GM13977 (cell line): ENCODE results near the gene RTTN.

Source experiments
- DNase-seq: peaks from one replicate; pipeline ENCODE4 v3.0.0; 2012; ENCODE audit warnings: low spot score
- CTCF ChIP-seq: IDR thresholded peaks from 2 replicates; pipeline ENCODE4 v1.5.1; 2012; ENCODE audit warnings: mild to moderate bottlenecking, control low read depth; ENCODE audit not compliant: insufficient read depth; ENCODE audit errors: extremely low read depth, missing control alignments
- in situ Hi-C: fragments of 300-500 bp; cut with MboI; formaldehyde crosslinking; loops from one replicate; pipeline ENCODE4 v1.12.0; 2022; ENCODE audit warnings: low sequenced_read_pairs, low pct_unique_long_range_greater_than_20kb, mixed read lengths, inconsistent platforms; ENCODE audit not compliant: unreplicated experiment

Gene RTTN

GRCh38 chr18:69956665-69957620 is 248.5 kb downstream of the RTTN start:
- no peak for DNase-seq
- TF ChIP-seq CTCF: no peak
- in situ Hi-C loops: no loop called here

- in situ Hi-C loops: no loop called here
- DNase-seq: no peak
- TF ChIP-seq CTCF: no peak
Observed at GRCh38 chr18:69956057-69956456, 249.4 kb downstream of the RTTN start.

DNA sequence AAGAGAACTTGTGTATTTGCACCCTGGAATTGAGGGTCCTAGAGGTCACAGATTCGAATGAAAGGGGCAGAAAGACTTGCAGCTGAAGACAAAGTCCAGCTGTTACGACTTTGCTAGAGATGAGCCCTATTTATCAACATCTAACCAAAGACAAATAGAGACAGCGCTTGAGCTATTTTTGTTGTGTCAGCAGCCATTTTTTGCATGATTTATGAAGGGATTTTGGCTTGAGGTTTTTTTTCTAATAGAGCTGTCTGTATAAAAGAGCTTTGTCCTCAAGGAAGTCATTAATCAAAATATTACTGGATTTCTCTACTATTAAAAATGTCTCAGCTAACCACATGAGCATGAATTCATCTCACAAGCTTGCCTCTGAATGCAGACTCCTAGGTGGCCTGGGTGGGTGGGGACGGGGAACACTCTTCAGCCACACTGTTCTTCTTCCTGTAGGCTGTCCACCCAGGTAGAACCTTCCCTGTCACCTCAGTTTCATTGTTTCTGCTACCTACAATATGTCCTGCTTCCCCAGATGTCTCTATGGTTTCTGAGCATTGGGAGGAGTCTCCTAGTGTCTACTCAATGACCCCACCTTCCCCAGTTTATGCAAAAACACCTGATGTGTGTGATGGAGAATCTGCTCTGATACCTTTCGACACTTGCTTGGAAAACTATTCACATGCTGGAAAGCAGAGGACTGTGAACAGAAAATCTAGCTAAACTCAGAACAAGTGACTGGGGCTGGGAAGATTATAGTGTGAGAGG is 250.6 kb downstream of the RTTN start:
- in situ Hi-C loops: no loop called here
- no peak for DNase-seq
- TF ChIP-seq CTCF: no peak

DNA sequence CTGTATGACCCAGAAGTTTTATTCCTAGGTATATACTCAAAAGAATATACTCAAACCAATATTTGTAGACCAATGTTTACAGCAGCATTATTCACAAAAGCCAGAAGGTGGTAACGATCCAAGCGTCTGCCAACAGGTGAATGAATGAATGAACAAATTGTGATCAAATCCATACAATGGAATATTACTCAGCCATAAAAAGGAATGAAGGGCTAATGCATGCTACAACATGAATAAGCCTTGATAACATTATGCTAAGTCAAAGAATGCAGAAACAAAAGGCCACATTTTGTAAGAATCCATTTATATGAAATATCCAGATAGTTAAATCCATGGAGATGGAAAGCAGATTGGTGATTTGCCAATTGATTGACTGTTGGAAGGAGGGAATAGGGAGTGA is 252.3 kb downstream of the RTTN start:
- DNase-seq: no peak
- in situ Hi-C loops: no loop called here
- TF ChIP-seq CTCF: no peak
